GM21825 (cell line): ENCODE results near the gene JHY.

ENCODE experiments used
- ATAC-seq: cut with Tn5 transposase; IDR thresholded peaks from one replicate; pipeline ENCODE4 v1.9.1; 2021; ENCODE audit warnings: mild to moderate bottlenecking, moderate library complexity; ENCODE audit not compliant: unreplicated experiment

JHY gene

GRCh38 chr11:122869622-122870021 lies 12.9 kb upstream of the JHY start:
- no peak for ATAC-seq

- no peak for ATAC-seq
Observed at GRCh38 chr11:122871302-122871701, 11.3 kb upstream of the JHY start.

- no peak for ATAC-seq
Observed at GRCh38 chr11:122872046-122872445, 10.5 kb upstream of the JHY start.

GRCh38 chr11:122874991-122875390 lies 7.6 kb upstream of the JHY start:
- ATAC-seq, result no peak

DNA sequence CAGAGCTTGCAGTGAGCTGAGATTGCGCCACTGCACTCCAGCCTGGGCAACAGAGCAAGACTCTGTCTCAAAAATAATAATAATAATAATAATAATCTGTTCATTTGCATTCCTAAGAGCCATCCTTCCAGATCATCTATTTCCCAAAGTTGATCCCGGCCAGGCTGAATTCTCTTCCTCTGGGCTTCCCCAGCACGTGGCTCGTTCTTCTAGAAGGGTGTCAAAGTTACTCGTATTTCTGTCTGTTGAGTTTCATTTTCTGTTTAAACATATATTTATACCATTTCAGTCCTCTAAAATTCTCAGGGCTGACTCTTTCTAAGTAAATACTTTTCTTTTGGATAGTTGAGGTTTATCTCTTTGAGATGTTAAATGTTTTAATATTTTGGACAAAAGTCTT lies 4.8 kb upstream of the JHY start:
- no peak for ATAC-seq

DNA sequence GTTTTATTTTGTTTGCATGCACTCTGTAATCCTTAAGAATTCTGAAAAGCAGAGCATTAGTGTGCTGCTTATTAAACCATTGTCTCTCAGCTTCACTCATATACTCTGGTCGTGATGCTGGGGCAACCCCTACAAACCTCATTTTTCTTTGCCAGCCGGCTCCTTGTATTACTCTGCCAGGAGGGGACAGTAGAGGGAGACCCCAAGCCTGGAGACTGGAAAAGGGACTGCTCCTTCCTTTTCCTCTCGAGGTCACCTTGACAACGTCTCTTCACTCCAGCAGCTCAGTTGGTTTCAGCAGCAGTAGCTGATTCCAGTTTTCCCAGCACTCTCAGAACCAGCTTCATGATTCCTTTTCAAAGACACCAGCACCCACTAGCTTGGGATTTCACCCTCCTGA lies 2.8 kb upstream of the JHY start:
- no peak for ATAC-seq

- peak; percentile 47 for ATAC-seq
Observed at GRCh38 chr11:122882857-122883645, 492 bp downstream of the JHY start.

- no peak for ATAC-seq
Observed at GRCh38 chr11:122883646-122883979, 1.1 kb downstream of the JHY start.

DNA sequence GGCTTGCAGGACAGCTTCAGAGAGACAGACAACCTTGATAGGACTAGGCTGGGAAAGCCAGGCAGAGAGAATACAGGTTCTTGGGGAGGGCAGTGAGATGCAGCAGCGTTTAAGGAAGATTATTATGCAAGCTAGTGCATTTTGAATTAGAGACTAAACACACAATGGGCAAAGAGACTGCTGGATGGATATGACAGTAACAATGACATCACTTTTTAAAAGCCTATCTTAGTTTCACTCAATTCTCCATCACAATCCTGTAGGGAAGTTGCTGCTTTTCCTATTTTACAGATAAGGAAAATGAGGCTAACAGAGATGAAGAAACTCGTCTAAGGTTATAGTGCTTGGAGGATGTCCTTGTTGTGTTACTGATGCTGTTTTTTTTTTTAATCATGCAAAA lies 5.6 kb downstream of the JHY start:
- ATAC-seq, result no peak

GRCh38 chr11:122893131-122893530 lies 10.6 kb downstream of the JHY start:
- no peak for ATAC-seq

DNA sequence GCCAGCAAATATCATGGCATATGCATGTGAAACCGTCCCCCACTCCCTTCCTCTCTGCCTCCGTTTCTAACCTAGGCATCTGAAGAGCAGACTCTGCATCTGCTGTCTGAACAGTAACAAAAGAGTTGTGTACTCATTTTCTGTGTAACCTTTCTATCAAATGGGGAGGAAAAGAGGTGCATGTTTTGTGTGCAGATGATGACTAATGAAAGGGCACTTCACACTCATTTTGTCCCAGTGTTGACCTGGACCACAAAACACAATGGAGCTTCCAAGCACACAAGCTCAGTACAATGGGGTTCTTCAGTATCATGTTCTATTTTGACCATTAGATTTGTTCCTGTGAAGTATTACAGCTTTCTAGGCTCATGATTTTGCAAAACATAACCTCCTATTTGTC lies 13.0 kb downstream of the JHY start:
- ATAC-seq, result no peak

GRCh38 chr11:122897606-122898210 lies 15.1 kb downstream of the JHY start:
- no peak for ATAC-seq

DNA sequence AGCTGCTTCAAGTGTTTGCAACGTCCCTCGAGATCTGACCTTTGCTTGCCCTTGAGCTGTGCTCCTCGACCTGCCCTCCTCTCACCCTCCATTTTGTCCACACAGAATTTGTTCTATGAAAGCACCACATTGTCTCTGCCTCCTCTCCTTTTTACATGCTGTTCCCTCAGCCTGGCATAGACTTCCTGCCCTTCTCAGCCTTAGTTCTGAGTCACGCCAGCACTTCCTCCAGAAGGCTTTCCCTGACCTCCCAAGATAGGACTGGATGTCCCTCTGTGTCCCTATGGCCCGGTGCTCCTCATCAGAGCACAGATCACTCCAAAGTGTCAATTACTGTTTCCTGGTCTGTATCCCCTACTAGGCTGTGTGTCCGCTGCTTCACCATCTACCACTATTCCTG lies 16.2 kb downstream of the JHY start:
- ATAC-seq, result no peak

DNA sequence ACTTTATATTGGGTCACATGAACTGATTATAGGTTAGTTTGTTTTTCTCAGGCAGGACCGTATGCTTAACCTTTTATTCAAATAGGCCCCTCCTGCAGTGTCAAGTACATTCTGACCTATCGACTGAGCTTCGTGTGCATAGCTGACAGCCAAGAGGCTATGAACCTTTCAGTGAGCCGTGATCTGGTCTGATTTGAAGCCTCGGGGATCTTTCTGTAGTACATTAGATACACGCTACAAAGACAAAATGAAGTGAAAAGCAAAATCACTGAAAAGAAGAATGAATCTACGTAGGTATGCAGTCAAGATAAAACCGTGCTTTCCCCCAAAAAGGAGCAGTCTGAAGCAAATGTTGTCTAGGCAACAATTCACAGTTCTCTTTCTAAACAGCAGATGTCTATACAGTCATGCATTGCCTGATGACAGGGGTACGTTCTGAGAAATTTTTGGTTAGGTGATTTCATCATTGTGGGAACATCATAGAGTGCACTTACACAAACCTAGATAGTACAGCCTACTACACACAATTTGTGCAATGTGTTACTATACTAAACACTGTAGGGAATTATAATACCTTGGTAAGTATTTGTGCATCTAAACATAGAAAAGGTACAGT lies 18.1 kb downstream of the JHY start:
- ATAC-seq, result no peak

DNA sequence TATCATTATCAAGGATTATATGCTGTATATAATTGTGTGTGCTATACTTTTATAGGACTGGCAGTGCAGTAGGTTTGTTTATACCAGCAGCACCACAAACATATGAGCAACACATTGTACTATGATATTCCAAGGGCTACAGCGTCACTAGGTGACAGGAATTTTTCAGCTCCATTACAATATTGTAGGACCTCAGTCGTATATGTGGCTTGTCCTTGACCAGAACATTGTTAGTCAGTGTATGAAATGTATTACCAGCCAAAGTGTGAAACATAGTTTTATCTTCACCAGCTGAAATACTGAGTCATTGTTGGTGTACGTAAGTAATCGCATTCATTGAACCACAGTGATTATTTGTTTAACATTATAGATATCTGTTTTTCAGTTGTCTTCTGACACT lies 20.4 kb downstream of the JHY start:
- ATAC-seq, result no peak

GRCh38 chr11:122910775-122911174 lies 28.2 kb downstream of the JHY start:
- ATAC-seq, result no peak

GRCh38 chr11:122917311-122917710 lies 34.8 kb downstream of the JHY start:
- no peak for ATAC-seq

DNA sequence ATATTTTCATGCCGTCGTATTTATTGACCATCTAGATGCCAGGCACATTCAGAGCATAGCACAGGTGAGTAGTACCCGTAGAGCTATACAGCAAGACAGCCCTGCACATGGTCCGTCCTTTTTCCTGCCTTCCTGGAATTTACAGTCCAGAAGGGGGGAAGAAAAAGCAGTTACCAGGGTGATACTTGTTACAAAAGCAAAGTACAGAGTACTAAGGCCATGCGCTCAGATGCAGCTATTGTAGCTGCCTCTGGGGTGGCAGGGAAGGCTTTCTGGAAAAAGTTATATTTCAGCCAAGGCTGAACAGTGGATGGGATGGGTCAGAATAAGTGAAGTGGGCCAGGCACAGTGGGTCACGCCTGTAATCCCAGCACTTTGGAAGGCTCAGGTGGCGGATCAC lies 36.2 kb downstream of the JHY start:
- no peak for ATAC-seq

GRCh38 chr11:122920579-122920978 lies 38.0 kb downstream of the JHY start:
- no peak for ATAC-seq

- no peak for ATAC-seq
Observed at GRCh38 chr11:122922893-122923292, 40.3 kb downstream of the JHY start.

DNA sequence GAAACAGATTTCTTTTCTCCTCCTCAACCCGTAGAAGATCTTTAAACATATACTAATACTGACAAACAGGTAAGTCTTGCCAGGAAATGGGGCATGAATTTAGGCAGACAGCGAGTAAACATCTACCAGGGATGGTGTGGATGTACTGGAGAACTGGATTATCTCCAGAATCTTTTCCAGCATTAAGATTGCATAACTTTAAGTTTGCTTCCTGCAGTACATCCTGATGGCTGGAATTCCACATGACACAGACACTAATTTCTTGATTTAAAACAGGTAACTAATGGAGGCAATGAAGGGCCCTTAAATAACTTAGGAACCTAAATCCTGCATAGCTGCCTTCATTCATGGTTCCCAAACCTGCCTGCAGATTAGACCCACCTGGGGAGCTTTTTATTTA lies 40.7 kb downstream of the JHY start:
- no peak for ATAC-seq

- no peak for ATAC-seq
Observed at GRCh38 chr11:122931510-122931909, 49.0 kb downstream of the JHY start.
